CD4-positive, alpha-beta T cell treated with Interleukin-2 at 100 ng/mL for 4 hours (primary cell): ENCODE data around the gene ARL6IP6.

Source experiments
- DNase-seq: peaks from one replicate; pipeline ENCODE4 v3.0.0-alpha.2; 2020; ENCODE audit warnings: low spot score

ARL6IP6 gene

GRCh38 chr2:152718076-152718908 lies at the start of gene ARL6IP6:
TSS of gene ARL6IP6 (plus strand) at chr2:152718620. CDS start at chr2:152718625, 5 bp downstream.
- DNase-seq, result peak; percentile 93

- DNase-seq, result no peak
Measured at GRCh38 chr2:152674334-152674733, 44.1 kb upstream of the ARL6IP6 start.

GRCh38 chr2:152676461-152676860 lies 42.0 kb upstream of the ARL6IP6 start:
- no peak for DNase-seq

- no peak for DNase-seq
Measured at GRCh38 chr2:152678808-152679207, 39.6 kb upstream of the ARL6IP6 start.

- DNase-seq, result no peak
Measured at GRCh38 chr2:152682663-152683062, 35.8 kb upstream of the ARL6IP6 start.

GRCh38 chr2:152683400-152683799 lies 35.0 kb upstream of the ARL6IP6 start:
- DNase-seq, result no peak

GRCh38 chr2:152686321-152686720 lies 32.1 kb upstream of the ARL6IP6 start:
- DNase-seq, result no peak

GRCh38 chr2:152693033-152693432 lies 25.4 kb upstream of the ARL6IP6 start:
- peak; percentile 5 for DNase-seq

- peak; percentile 59 for DNase-seq
Measured at GRCh38 chr2:152694161-152694661, 24.2 kb upstream of the ARL6IP6 start.

- DNase-seq, result no peak
Measured at GRCh38 chr2:152695763-152696162, 22.7 kb upstream of the ARL6IP6 start.

- DNase-seq, result no peak
Measured at GRCh38 chr2:152696476-152696875, 21.9 kb upstream of the ARL6IP6 start.

GRCh38 chr2:152701198-152701597 lies 17.2 kb upstream of the ARL6IP6 start:
- no peak for DNase-seq

GRCh38 chr2:152706477-152707021 lies 11.9 kb upstream of the ARL6IP6 start:
- DNase-seq, result no peak

GRCh38 chr2:152708742-152709141 lies 9.7 kb upstream of the ARL6IP6 start:
- no peak for DNase-seq

- DNase-seq, result no peak
Measured at GRCh38 chr2:152710713-152711112, 7.7 kb upstream of the ARL6IP6 start.

GRCh38 chr2:152715112-152715511 lies 3.3 kb upstream of the ARL6IP6 start:
- DNase-seq, result no peak

- peak; percentile 26 for DNase-seq
Measured at GRCh38 chr2:152715854-152716428, 2.5 kb upstream of the ARL6IP6 start.

GRCh38 chr2:152716805-152717227 lies 1.6 kb upstream of the ARL6IP6 start:
- peak; percentile 27 for DNase-seq

- peak; percentile 99 for DNase-seq
Measured at GRCh38 chr2:152717228-152718075, 968 bp upstream of the ARL6IP6 start, which contains the start of gene PRPF40A. TSS of gene PRPF40A (minus strand) at chr2:152717461. CDS start at chr2:152717439, 22 bp downstream.

GRCh38 chr2:152718909-152719645 lies 657 bp downstream of the ARL6IP6 start:
- peak; percentile 12 for DNase-seq

- DNase-seq, result no peak
Measured at GRCh38 chr2:152720794-152721193, 2.4 kb downstream of the ARL6IP6 start.
